Left ventricle myocardium inferior (tissue), 1 donor: ENCODE results near the gene CYP46A1. TPM values are rescaled to one million over a fixed set of nuclear protein-coding genes. Genes with fewer than 3 reads are reported as not detected.

Source experiments
- DNase-seq: peaks from one replicate; pipeline ENCODE4 v3.0.0-alpha.2; 2020
- H3K27ac ChIP-seq: fragments of 200-600 bp; replicated peaks from 2 replicates; pipeline ENCODE4 v1.8.0; 2021
- H3K27me3 ChIP-seq: fragments of 200-600 bp; 2 replicates; pipeline ENCODE4 v1.8.0; 2021; ENCODE audit warnings: low read depth
- H3K36me3 ChIP-seq: fragments of 200-600 bp; 2 replicates; pipeline ENCODE4 v1.8.0; 2021
- H3K4me1 ChIP-seq: fragments of 200-600 bp; 2 replicates; pipeline ENCODE4 v1.8.0; 2021
- H3K4me3 ChIP-seq: fragments of 200-600 bp; 2 replicates; pipeline ENCODE4 v1.8.0; 2021; ENCODE audit warnings: mild to moderate bottlenecking, moderate library complexity
- H3K9me3 ChIP-seq: fragments of 200-600 bp; replicated peaks from 2 replicates; pipeline ENCODE4 v1.8.0; 2021
- CTCF ChIP-seq: fragments of 200-600 bp; IDR thresholded peaks from 2 replicates; pipeline ENCODE4 v1.8.0; 2021; ENCODE audit warnings: antibody characterized with exemption, mild to moderate bottlenecking, borderline replicate concordance
- intact Hi-C: fragments of 100-400 bp; cut with micrococcal nuclease; formaldehyde crosslinking; loops from one replicate; pipeline ENCODE4 v1.11.0; 2022
- total RNA-seq: library from RNA; stranded (reverse); fragmentation: NEBNext Ultra II Directional; extraction: Animal tissue kit (Norgen Biotek cat#: 25700); gene quantifications from one replicate; pipeline ENCODE4 v1.2.1, GENCODE V29; 2021
- donor health status: DM: no; HTN: yes; CAD: no; lungs with severe emphysema.

CYP46A1 gene
- total RNA-seq, 1 donor from 2014 or later, result 4.2 TPM

- H3K4me1 ChIP-seq, result peaks cover 6% of the 10 kb centered on the region
- no peak for TF ChIP-seq CTCF
- H3K9me3 ChIP-seq, result peaks cover 27% of the 10 kb centered on the region
- no peak overlapping the region for H3K4me3 ChIP-seq
- no peak overlapping the region for H3K27ac ChIP-seq
- H3K36me3 ChIP-seq, result peaks cover 15% of the 10 kb centered on the region
- DNase-seq, result no peak
- no peaks in the 10 kb centered on the region for H3K27me3 ChIP-seq
- intact Hi-C loops, result no loop called here
Observed at GRCh38 chr14:99699861-99700260, 15.8 kb downstream of the CYP46A1 start.

- Histone ChIP-seq H3K36me3 (peaks cover 15% of the 10 kb centered on the region), H3K9me3 (peaks cover 27% of the 10 kb centered on the region), H3K4me3 (no peak overlapping the region), H3K27ac (no peak overlapping the region), H3K27me3 (no peaks in the 10 kb centered on the region), H3K4me1 (peaks cover 6% of the 10 kb centered on the region)
- DNase-seq, result no peak
- TF ChIP-seq CTCF, result no peak
- intact Hi-C loops, result no loop called here
Observed at GRCh38 chr14:99700379-99700778, 16.3 kb downstream of the CYP46A1 start.

- intact Hi-C loops, result no loop called here
- no peak for DNase-seq
Observed at GRCh38 chr14:99701260-99701659, 17.2 kb downstream of the CYP46A1 start.

GRCh38 chr14:99702115-99702514, 18.0 kb downstream of the CYP46A1 start:
- peaks cover 15% of the 10 kb centered on the region for H3K36me3 ChIP-seq
- no peak for TF ChIP-seq CTCF
- intact Hi-C loops, result no loop called here
- H3K9me3 ChIP-seq, result peaks cover 27% of the 10 kb centered on the region
- peaks cover 6% of the 10 kb centered on the region for H3K4me1 ChIP-seq
- no peaks in the 10 kb centered on the region for H3K27me3 ChIP-seq
- DNase-seq, result no peak
- H3K4me3 ChIP-seq, result no peak overlapping the region
- no peak overlapping the region for H3K27ac ChIP-seq

More at GRCh38 chr14:99701260-99701659, 17.2 kb downstream of the CYP46A1 start:
- Histone ChIP-seq H3K4me1 (peaks cover 6% of the 10 kb centered on the region), H3K9me3 (peaks cover 27% of the 10 kb centered on the region), H3K27me3 (no peaks in the 10 kb centered on the region), H3K27ac (no peak overlapping the region), H3K36me3 (peaks cover 15% of the 10 kb centered on the region), H3K4me3 (no peak overlapping the region)
- TF ChIP-seq CTCF, result no peak

GRCh38 chr14:99703381-99703780, 19.3 kb downstream of the CYP46A1 start:
- Histone ChIP-seq H3K27ac (no peak overlapping the region), H3K36me3 (peaks cover 15% of the 10 kb centered on the region), H3K27me3 (no peaks in the 10 kb centered on the region), H3K9me3 (peaks cover 27% of the 10 kb centered on the region), H3K4me3 (no peak overlapping the region), H3K4me1 (peaks cover 5% of the 10 kb centered on the region)
- intact Hi-C loops, result no loop called here
- TF ChIP-seq CTCF, result no peak
- DNase-seq, result no peak

- peaks cover 15% of the 10 kb centered on the region for H3K36me3 ChIP-seq
- H3K4me1 ChIP-seq, result no peaks in the 10 kb centered on the region
- intact Hi-C loops, result no loop called here
Observed at GRCh38 chr14:99704037-99704436, 19.9 kb downstream of the CYP46A1 start.

More at GRCh38 chr14:99704037-99704436, 19.9 kb downstream of the CYP46A1 start:
- H3K27me3 ChIP-seq, result no peaks in the 10 kb centered on the region
- peaks cover 27% of the 10 kb centered on the region for H3K9me3 ChIP-seq
- TF ChIP-seq CTCF, result no peak
- H3K27ac ChIP-seq, result no peak overlapping the region
- no peak overlapping the region for H3K4me3 ChIP-seq
- DNase-seq, result no peak
